GM12801 (cell line): ENCODE measurements around the gene CA7.

Source experiments
- CTCF ChIP-seq: IDR thresholded peaks from one replicate; pipeline ENCODE4 v1.5.1; 2011; ENCODE audit warnings: control low read depth; ENCODE audit not compliant: insufficient read length; ENCODE audit errors: extremely low read depth

CA7 gene

GRCh38 chr16:66878067-66878466, 33.9 kb downstream of the CA7 start:
- no peak for TF ChIP-seq CTCF

GRCh38 chr16:66880288-66881013, 36.2 kb downstream of the CA7 start, which contains the start of gene PDP2:
TSS of gene PDP2 (plus strand) at chr16:66880515. CDS start at chr16:66884285, 3,770 bp downstream.
- no peak for TF ChIP-seq CTCF

- TF ChIP-seq CTCF: no peak
Observed at GRCh38 chr16:66881014-66881417, 36.8 kb downstream of the CA7 start.

- TF ChIP-seq CTCF: no peak
Observed at GRCh38 chr16:66881560-66881959, 37.3 kb downstream of the CA7 start.

- no peak for TF ChIP-seq CTCF
Observed at GRCh38 chr16:66881964-66882508, 37.8 kb downstream of the CA7 start.

- no peak for TF ChIP-seq CTCF
Observed at GRCh38 chr16:66882702-66883101, 38.5 kb downstream of the CA7 start.

- no peak for TF ChIP-seq CTCF
Observed at GRCh38 chr16:66885491-66885890, 41.3 kb downstream of the CA7 start.
